IMR-90 (cell line): ENCODE results near the gene SERPINB10. TPM values are rescaled to one million over a fixed set of nuclear protein-coding genes. Genes with fewer than 3 reads are reported as not detected.

Experiments used
- ATAC-seq: fragments of 200-7000 bp; cut with Tn5 transposase; 2 replicates; pipeline ENCODE4 v1.9.1; 2020; ENCODE audit warnings: low read depth, mild to moderate bottlenecking, moderate library complexity
- BruUV-seq: library from RNA; stranded (reverse); fragments of 400-500 nt; replicated peaks from 2 replicates; lab custom pipeline; 2021; lab: Mats Ljungman, UMichigan
- CTCF ChIA-PET: fragments of 300-600 bp; formaldehyde crosslinking; extraction: SDS; loops from one replicate; lab custom pipeline; 2021; ENCODE audit warnings: antibody characterized with exemption; lab: Yijun Ruan, JAX
- POLR2A ChIA-PET: fragments of 300-600 bp; sonication (Branson Sonifier 250); formaldehyde crosslinking; loops from one replicate; lab custom pipeline; 2022; ENCODE audit warnings: antibody characterized with exemption; ENCODE audit not compliant: unreplicated experiment; lab: Charles Lee
- DNase-seq: peaks from one replicate; pipeline ENCODE4 v3.0.0; 2013
- H2AFZ ChIP-seq: replicated peaks from 2 replicates; pipeline ENCODE3; 2013; ENCODE audit warnings: low read length, mild to moderate bottlenecking; ENCODE audit not compliant: poor library complexity
- H2AK5ac ChIP-seq: 2 replicates; pipeline ENCODE4 v1.6.1; 2013; ENCODE audit warnings: low read depth, low read length, inconsistent platforms
- H2AK9ac ChIP-seq: replicated peaks from 2 replicates; pipeline ENCODE3; 2013; ENCODE audit warnings: mild to moderate bottlenecking, low read depth, low read length, moderate library complexity; ENCODE audit not compliant: poor library complexity
- H2BK120ac ChIP-seq: 2 replicates; pipeline ENCODE4 v1.6.1; 2013; ENCODE audit warnings: low read depth, low read length, inconsistent platforms
- H2BK15ac ChIP-seq: 3 replicates; pipeline ENCODE4 v1.6.1; 2013; ENCODE audit warnings: low read depth, low read length, inconsistent platforms
- H2BK20ac ChIP-seq: 2 replicates; pipeline ENCODE4 v1.6.1; 2013; ENCODE audit warnings: low read depth, mild to moderate bottlenecking, inconsistent platforms, low read length, moderate library complexity
- H2BK5ac ChIP-seq: 2 replicates; pipeline ENCODE4 v1.6.1; 2013; ENCODE audit warnings: mild to moderate bottlenecking, low read depth, low read length, inconsistent platforms; ENCODE audit not compliant: poor library complexity, severe bottlenecking
- H3K14ac ChIP-seq: replicated peaks from 2 replicates; pipeline ENCODE4 v1.6.1; 2013; ENCODE audit warnings: low read depth, low read length, inconsistent platforms
- H3K18ac ChIP-seq: 2 replicates; pipeline ENCODE4 v1.6.1; 2013; ENCODE audit warnings: low read depth, low read length, control low read depth
- H3K23ac ChIP-seq: 2 replicates; pipeline ENCODE4 v1.6.1; 2013; ENCODE audit warnings: low read depth, low read length, inconsistent platforms
- H3K27ac ChIP-seq: 2 replicates; pipeline ENCODE4 v1.5.1; 2013; ENCODE audit warnings: mild to moderate bottlenecking, control low read depth, low read length; ENCODE audit not compliant: insufficient read depth
- H3K27me3 ChIP-seq: 2 replicates; pipeline ENCODE4 v1.6.1; 2013; ENCODE audit warnings: low read length; ENCODE audit not compliant: control insufficient read depth, insufficient read depth
- H3K36me3 ChIP-seq: 2 replicates; pipeline ENCODE4 v1.6.1; 2013; ENCODE audit warnings: low read length, mixed read lengths; ENCODE audit not compliant: control insufficient read depth, insufficient read depth
- H3K4ac ChIP-seq: 2 replicates; pipeline ENCODE4 v1.6.1; 2013; ENCODE audit warnings: low read depth, low read length, inconsistent platforms
- H3K4me1 ChIP-seq: 2 replicates; pipeline ENCODE4 v1.6.1; 2013; ENCODE audit warnings: low read length, mixed read lengths; ENCODE audit not compliant: control insufficient read depth, insufficient read depth
- H3K4me2 ChIP-seq: 2 replicates; pipeline ENCODE4 v1.6.1; 2013; ENCODE audit warnings: low read depth, mild to moderate bottlenecking, control low read depth, low read length, moderate library complexity
- H3K4me3 ChIP-seq: 2 replicates; pipeline ENCODE4 v1.5.1; 2013; ENCODE audit warnings: low read depth, mild to moderate bottlenecking, control low read depth, low read length, moderate library complexity; ENCODE audit not compliant: insufficient read depth
- H3K56ac ChIP-seq: 2 replicates; pipeline ENCODE4 v1.6.1; 2013; ENCODE audit warnings: low read length, inconsistent platforms; ENCODE audit not compliant: insufficient read depth; ENCODE audit errors: extremely low read depth
- H3K79me1 ChIP-seq, 2 experiments: 2 replicates each; pipeline ENCODE4 v1.6.1; 2013; ENCODE audit warnings: low read length in 2 of 2, inconsistent platforms in 1 of 2, low read depth in 1 of 2
- H3K9ac ChIP-seq: 2 replicates; pipeline ENCODE4 v1.6.1; 2013; ENCODE audit warnings: low read depth, low read length, control low read depth
- H3K9me1 ChIP-seq: 2 replicates; pipeline ENCODE4 v1.6.1; 2013; ENCODE audit warnings: low read length, inconsistent platforms; ENCODE audit not compliant: insufficient read depth
- H3K9me3 ChIP-seq: 2 replicates; pipeline ENCODE4 v1.6.1; 2013; ENCODE audit warnings: low read length; ENCODE audit not compliant: control insufficient read depth, insufficient read depth
- H4K20me1 ChIP-seq: 2 replicates; pipeline ENCODE4 v1.6.1; 2013; ENCODE audit warnings: low read length, inconsistent platforms; ENCODE audit not compliant: insufficient read depth
- H4K5ac ChIP-seq: 2 replicates; pipeline ENCODE4 v1.6.1; 2013; ENCODE audit warnings: mild to moderate bottlenecking, low read depth, low read length, control low read depth
- H4K8ac ChIP-seq, 2 experiments: 2 replicates each; pipeline ENCODE4 v1.6.1; 2013; ENCODE audit warnings: low read depth in 2 of 2, low read length in 2 of 2, control low read depth in 1 of 2, inconsistent platforms in 1 of 2
- H4K91ac ChIP-seq: 2 replicates; pipeline ENCODE4 v1.6.1; 2013; ENCODE audit warnings: low read depth, low read length, inconsistent platforms; ENCODE audit not compliant: insufficient read depth
- BHLHE40 ChIP-seq: fragments of 150-350 bp; IDR thresholded peaks from 2 replicates; pipeline ENCODE4 v1.6.1; 2016; ENCODE audit warnings: mild to moderate bottlenecking, low read depth, low read length
- CEBPB ChIP-seq: IDR thresholded peaks from 2 replicates; pipeline ENCODE4 v1.6.1; 2012; ENCODE audit warnings: low read depth, low read length, improper control_type of control experiment
- ELK1 ChIP-seq: fragments of 150-350 bp; IDR thresholded peaks from 2 replicates; pipeline ENCODE4 v1.6.1; 2016; ENCODE audit warnings: low read depth, mild to moderate bottlenecking, low read length, moderate library complexity, borderline replicate concordance
- FOS ChIP-seq: fragments of 150-350 bp; IDR thresholded peaks from 2 replicates; pipeline ENCODE4 v1.6.1; 2016; ENCODE audit warnings: low read depth, low read length
- MAFK ChIP-seq: IDR thresholded peaks from 2 replicates; pipeline ENCODE4 v1.6.1; 2012; ENCODE audit warnings: low read depth, low read length, improper control_type of control experiment
- MAZ ChIP-seq: IDR thresholded peaks from 2 replicates; pipeline ENCODE4 v1.6.1; 2012; ENCODE audit warnings: low read depth, mild to moderate bottlenecking, low read length, improper control_type of control experiment, moderate library complexity, borderline replicate concordance
- MXI1 ChIP-seq: IDR thresholded peaks from 2 replicates; pipeline ENCODE4 v1.6.1; 2012; ENCODE audit warnings: low read depth, mild to moderate bottlenecking, low read length, moderate library complexity, borderline replicate concordance
- NFE2L2 ChIP-seq: fragments of 150-350 bp; IDR thresholded peaks from 2 replicates; pipeline ENCODE4 v1.6.1; 2016; ENCODE audit warnings: low read depth, mild to moderate bottlenecking, low read length
- POLR2A ChIP-seq: IDR thresholded peaks from 2 replicates; pipeline ENCODE4 v1.6.1; 2012; ENCODE audit warnings: mild to moderate bottlenecking, low read depth, low read length
- RAD21 ChIP-seq: IDR thresholded peaks from 2 replicates; pipeline ENCODE4 v1.6.1; 2012; ENCODE audit warnings: low read length, improper control_type of control experiment
- RCOR1 ChIP-seq: IDR thresholded peaks from 2 replicates; pipeline ENCODE4 v1.6.1; 2012; ENCODE audit warnings: mild to moderate bottlenecking, low read length, improper control_type of control experiment; ENCODE audit not compliant: insufficient replicate concordance
- RFX5 ChIP-seq: IDR thresholded peaks from 2 replicates; pipeline ENCODE4 v1.8.0; 2012; ENCODE audit warnings: low read depth, mild to moderate bottlenecking, low read length, moderate library complexity
- SMC3 ChIP-seq: fragments of 150-350 bp; IDR thresholded peaks from 2 replicates; pipeline ENCODE4 v1.6.1; 2016; ENCODE audit warnings: low read depth, mild to moderate bottlenecking, antibody characterized with exemption, low read length, moderate library complexity
- USF2 ChIP-seq: fragments of 150-350 bp; IDR thresholded peaks from 2 replicates; pipeline ENCODE4 v1.6.1; 2017; ENCODE audit warnings: mild to moderate bottlenecking, antibody characterized with exemption, low read length, low read depth
- whole genome bisulfite sequencing, 2 experiments: methylation state at CpG; one replicate each; pipeline versions ENCODE4 v1.1.5 to v1.1.7; 2013; ENCODE audit warnings: missing lambda C conversion rate in 2 of 2; ENCODE audit not compliant: insufficient read length in 1 of 2; ENCODE audit errors: extremely low coverage in 2 of 2; 5-methylcytosine and 5-hydroxymethylcytosine counted together
- dilution Hi-C: fragments of 300-500 bp; cut with HindIII; formaldehyde crosslinking; loops from one replicate; pipeline ENCODE4 v1.14.3; 2018; ENCODE audit warnings: low sequenced_read_pairs; ENCODE audit not compliant: unreplicated experiment
- in situ Hi-C: fragments of 300-500 bp; cut with MboI; formaldehyde crosslinking; loops from 3 replicates; pipeline ENCODE4 v1.14.3; 2019; ENCODE audit warnings: low sequenced_read_pairs, inconsistent platforms, mixed read lengths
- intact Hi-C: fragments of 100-400 bp; cut with micrococcal nuclease; formaldehyde crosslinking; loops from 2 replicates; pipeline ENCODE4 v1.10.0; 2022
- polyA plus RNA-seq, 3 experiments: library from polyadenylated mRNA; depleted of rRNA; stranded (reverse); fragments of >200 nt; gene quantifications; 2 replicates each; pipeline ENCODE4 v1.2.3, GENCODE V29; 2012; ENCODE audit warnings: low replicate concordance in 1 of 3
- total RNA-seq: library from RNA; depleted of rRNA; stranded (reverse); fragments of >200 nt; gene quantifications from 2 replicates; pipeline ENCODE4 v1.2.3, GENCODE V29; 2012

SERPINB10 gene
- total and polyA plus RNA-seq, 2 of the 4 experiments (the other 2 are of a cell fraction) = not detected

- Histone ChIP-seq H3K4me1 (no peaks in the 10 kb centered on the region), H3K27ac (no peak overlapping the region; the same call in 1 of the 2 replicates), H2AK9ac (no peak overlapping the region), H3K14ac (peak overlapping the region; percentile 27; the same call in 1 of the 2 replicates), H3K23ac (no peak overlapping the region), H4K8ac (peak overlapping the region in 1 of 2 experiments; percentile 87; a peak in 1 of 4 replicates), H2AK5ac (no peak overlapping the region; the same call in 1 of the 2 replicates), H3K4me3 (no peak overlapping the region), H2BK120ac (peak overlapping the region; percentile 93), H3K9me3 (no peaks in the 10 kb centered on the region), H3K9me1 (peaks cover 5% of the 10 kb centered on the region; the same call in 1 of the 2 replicates), H2AFZ (no peak overlapping the region), H4K20me1 (no peaks in the 10 kb centered on the region), H4K91ac (0 out of 2 replicates have a peak overlapping the region, but pooled peaks have one; percentile 16), H3K4ac (peak overlapping the region; percentile 92), H3K56ac (no peak overlapping the region), H3K9ac (no peak overlapping the region), H4K5ac (no peak overlapping the region), H3K79me1 (no peaks in the 10 kb centered on the region), H2BK20ac (peak overlapping the region; percentile 73; the same call in 1 of the 2 replicates), H3K4me2 (no peak overlapping the region), H2BK15ac (no peak overlapping the region), H3K18ac (no peak overlapping the region), H3K36me3 (no peaks in the 10 kb centered on the region), H3K27me3 (no peaks in the 10 kb centered on the region), H2BK5ac (peak overlapping the region; percentile 80)
- WGBS, 2 experiments = 90% methylated on average over 2 of the region's 9 CpGs; no CpG with 5 or more reads in 1 of the 2 experiments
- no peak for ATAC-seq
- dilution Hi-C loops = no loop called here
- ChIA-PET POLR2A (no interaction called here), CTCF (no interaction called here)
- no peak for DNase-seq
- no TSS peak for BruUV-seq
- intact Hi-C loops = no loop called here
- no peak for TF ChIP-seq ELK1
- TF ChIP-seq USF2 = no peak
- TF ChIP-seq RFX5 = no peak
- TF ChIP-seq FOS = no peak
- TF ChIP-seq RCOR1 = no peak
- TF ChIP-seq MAFK = no peak
- no peak for TF ChIP-seq CEBPB
- no peak for TF ChIP-seq MAZ
- TF ChIP-seq RAD21 = no peak
- TF ChIP-seq SMC3 = no peak
- no peak for TF ChIP-seq POLR2A
- TF ChIP-seq BHLHE40 = no peak
- no peak for TF ChIP-seq NFE2L2
- no peak for TF ChIP-seq MXI1
- in situ Hi-C loops = no loop called here
Measured at GRCh38 chr18:63868546-63868945, 39.2 kb upstream of the SERPINB10 start.
